ENCODE measurements around the gene PCDH17. TPM values are rescaled to one million over a fixed set of nuclear protein-coding genes. Genes with fewer than 3 reads are reported as not detected.

Gene PCDH17
- total RNA-seq, 1 donor from 2014 or later, result 36.0 TPM

DNA sequence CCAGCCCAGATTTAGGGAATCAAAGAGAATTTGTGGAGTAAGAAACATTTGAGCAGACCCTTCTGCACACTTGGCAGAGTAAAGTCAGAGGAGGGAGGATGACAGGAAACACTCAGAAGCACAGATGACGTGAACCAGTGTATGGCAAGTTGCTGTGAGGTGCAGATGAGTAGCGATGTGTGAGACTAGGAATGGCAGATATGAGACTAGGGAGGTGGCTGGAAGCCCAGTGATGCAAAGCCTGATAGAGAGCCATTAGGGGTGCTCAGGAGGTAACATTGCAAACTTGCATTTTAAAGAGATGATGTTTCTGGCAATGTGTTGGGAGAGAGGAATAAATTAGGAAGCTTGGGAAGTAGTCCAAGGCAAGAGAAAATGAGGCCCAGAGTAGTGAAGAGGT, 44.0 kb downstream of the PCDH17 start:
- Histone ChIP-seq H3K27me3 (no peaks in the 10 kb centered on the region), H3K4me1 (no peaks in the 10 kb centered on the region), H3K36me3 (no peaks in the 10 kb centered on the region), H3K9me3 (no peaks in the 10 kb centered on the region), H3K4me3 (no peak overlapping the region), H3K27ac (no peak overlapping the region)
- TF ChIP-seq, protein P1, sequence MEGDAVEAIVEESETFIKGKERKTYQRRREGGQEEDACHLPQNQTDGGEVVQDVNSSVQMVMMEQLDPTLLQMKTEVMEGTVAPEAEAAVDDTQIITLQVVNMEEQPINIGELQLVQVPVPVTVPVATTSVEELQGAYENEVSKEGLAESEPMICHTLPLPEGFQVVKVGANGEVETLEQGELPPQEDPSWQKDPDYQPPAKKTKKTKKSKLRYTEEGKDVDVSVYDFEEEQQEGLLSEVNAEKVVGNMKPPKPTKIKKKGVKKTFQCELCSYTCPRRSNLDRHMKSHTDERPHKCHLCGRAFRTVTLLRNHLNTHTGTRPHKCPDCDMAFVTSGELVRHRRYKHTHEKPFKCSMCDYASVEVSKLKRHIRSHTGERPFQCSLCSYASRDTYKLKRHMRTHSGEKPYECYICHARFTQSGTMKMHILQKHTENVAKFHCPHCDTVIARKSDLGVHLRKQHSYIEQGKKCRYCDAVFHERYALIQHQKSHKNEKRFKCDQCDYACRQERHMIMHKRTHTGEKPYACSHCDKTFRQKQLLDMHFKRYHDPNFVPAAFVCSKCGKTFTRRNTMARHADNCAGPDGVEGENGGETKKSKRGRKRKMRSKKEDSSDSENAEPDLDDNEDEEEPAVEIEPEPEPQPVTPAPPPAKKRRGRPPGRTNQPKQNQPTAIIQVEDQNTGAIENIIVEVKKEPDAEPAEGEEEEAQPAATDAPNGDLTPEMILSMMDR (IDR thresholded peaks at IDR 0.05), result no peak
- DNase-seq (ENCODE audit: low spot score in 2 of 2), result no peak
- intact Hi-C loops (cut with DNase I), result no loop called here

DNA sequence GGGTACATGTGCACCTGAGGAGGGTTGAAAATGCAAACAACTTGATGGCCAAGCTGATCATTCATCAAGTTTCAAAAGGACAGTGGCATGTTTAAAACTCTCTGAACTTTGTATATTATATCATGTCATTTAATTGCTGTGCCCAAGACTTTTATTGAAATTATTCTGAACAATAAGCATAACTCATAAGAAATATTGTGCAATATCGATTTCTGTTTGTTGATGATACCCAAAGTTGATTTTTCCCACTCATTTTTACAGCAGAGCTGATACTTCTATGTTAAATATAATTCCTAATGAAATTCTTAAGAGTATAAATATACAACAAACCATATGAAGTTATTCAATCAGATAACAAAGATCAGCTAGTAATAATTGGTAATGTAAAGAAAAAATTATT, 49.1 kb downstream of the PCDH17 start:
- no peak overlapping the region for H3K27ac ChIP-seq
- no peaks in the 10 kb centered on the region for H3K27me3 ChIP-seq
- no peaks in the 10 kb centered on the region for H3K4me1 ChIP-seq
- DNase-seq (ENCODE audit: low spot score in 2 of 2), result no peak
- no peaks in the 10 kb centered on the region for H3K36me3 ChIP-seq
- H3K9me3 ChIP-seq, result no peaks in the 10 kb centered on the region
- TF ChIP-seq, protein P1 (IDR thresholded peaks at IDR 0.05), result no peak
- H3K4me3 ChIP-seq, result no peak overlapping the region
- intact Hi-C loops (cut with DNase I), result no loop called here

DNA sequence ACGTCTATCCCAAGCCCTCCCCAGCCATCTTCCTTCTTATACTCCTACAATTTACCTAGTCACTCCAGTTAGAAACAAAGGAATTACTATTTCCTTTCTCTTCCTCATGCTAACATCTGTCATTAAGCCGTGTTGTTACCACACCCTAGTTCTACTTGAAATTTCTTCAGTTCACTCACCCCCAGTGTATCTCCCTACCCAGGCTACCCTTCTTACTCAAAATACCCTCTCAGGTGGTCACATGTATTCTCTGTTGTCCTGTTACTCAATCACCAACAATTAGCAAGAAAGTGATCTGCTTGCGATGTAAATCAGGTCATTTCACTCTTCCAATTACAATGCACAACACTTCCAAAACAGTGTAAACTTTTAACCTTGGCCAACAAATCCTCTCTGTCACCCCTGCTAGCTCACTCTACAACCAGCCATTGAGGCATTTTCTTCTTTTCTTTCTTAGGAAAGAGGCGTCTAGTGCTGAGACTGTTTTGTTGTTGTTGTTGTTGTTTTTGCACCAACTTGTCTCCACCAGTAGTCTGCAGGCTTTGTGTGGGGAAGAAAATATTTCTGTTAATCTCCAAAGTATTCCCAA, 50.7 kb downstream of the PCDH17 start:
- no peak for DNase-seq (ENCODE audit: low spot score in 2 of 2)
- H3K27me3 ChIP-seq, result no peaks in the 10 kb centered on the region
- no peaks in the 10 kb centered on the region for H3K4me1 ChIP-seq
- no peak overlapping the region for H3K27ac ChIP-seq
- no peaks in the 10 kb centered on the region for H3K36me3 ChIP-seq
- H3K9me3 ChIP-seq, result no peaks in the 10 kb centered on the region
- no peak overlapping the region for H3K4me3 ChIP-seq
- TF ChIP-seq, protein P1 (IDR thresholded peaks at IDR 0.05), result no peak
- intact Hi-C loops (cut with DNase I), result no loop called here

DNA sequence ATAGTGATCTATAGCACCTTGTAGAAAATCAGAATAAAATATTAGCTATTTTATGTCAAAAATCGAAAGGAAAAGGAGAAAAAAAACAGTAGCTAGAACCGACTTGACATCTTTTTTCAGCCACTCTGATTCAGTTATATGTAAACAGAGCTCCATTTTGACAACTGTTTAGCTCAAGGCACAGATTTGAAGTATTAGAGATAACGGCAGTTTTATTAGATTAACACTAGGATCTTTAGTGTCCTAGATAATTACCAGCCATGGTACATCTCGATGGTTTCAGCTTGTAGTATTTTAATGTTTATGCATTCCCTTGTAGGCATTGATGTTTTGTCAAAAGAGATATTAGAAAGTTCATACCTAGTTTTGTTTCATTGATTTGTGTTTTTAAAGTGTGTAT, 67.3 kb downstream of the PCDH17 start:
- no peaks in the 10 kb centered on the region for H3K9me3 ChIP-seq
- no peaks in the 10 kb centered on the region for H3K4me1 ChIP-seq
- no peaks in the 10 kb centered on the region for H3K36me3 ChIP-seq
- TF ChIP-seq, protein P1 (IDR thresholded peaks at IDR 0.05), result no peak
- intact Hi-C loops (cut with DNase I), result no loop called here
- no peaks in the 10 kb centered on the region for H3K27me3 ChIP-seq
- no peak overlapping the region for H3K4me3 ChIP-seq
- DNase-seq (ENCODE audit: low spot score in 2 of 2), result no peak
- H3K27ac ChIP-seq, result no peak overlapping the region

DNA sequence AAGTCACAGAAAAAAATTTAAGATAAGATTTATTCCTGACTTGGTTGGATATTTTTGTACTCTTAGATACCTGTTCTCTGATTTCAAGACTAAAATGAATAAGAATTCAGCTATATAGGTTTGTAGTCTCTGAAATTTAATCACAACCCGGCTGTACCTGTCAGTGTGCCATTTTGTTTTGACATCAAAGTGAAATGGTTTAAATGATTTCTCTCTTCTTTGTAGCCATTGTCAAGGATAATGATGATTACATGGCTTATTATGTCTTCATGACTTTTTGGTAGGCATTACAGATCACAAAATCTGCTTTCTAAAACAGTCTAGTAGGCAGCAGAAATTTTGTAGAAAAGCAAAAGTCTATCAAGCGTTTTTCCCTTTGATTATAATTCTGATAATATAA, 72.5 kb downstream of the PCDH17 start:
- H3K27ac ChIP-seq, result no peak overlapping the region
- intact Hi-C loops (cut with DNase I), result no loop called here
- no peaks in the 10 kb centered on the region for H3K27me3 ChIP-seq
- TF ChIP-seq, protein P1 (IDR thresholded peaks at IDR 0.05), result no peak
- H3K36me3 ChIP-seq, result no peaks in the 10 kb centered on the region
- no peaks in the 10 kb centered on the region for H3K9me3 ChIP-seq
- DNase-seq (ENCODE audit: low spot score in 2 of 2), result no peak
- H3K4me3 ChIP-seq, result no peak overlapping the region
- no peaks in the 10 kb centered on the region for H3K4me1 ChIP-seq

DNA sequence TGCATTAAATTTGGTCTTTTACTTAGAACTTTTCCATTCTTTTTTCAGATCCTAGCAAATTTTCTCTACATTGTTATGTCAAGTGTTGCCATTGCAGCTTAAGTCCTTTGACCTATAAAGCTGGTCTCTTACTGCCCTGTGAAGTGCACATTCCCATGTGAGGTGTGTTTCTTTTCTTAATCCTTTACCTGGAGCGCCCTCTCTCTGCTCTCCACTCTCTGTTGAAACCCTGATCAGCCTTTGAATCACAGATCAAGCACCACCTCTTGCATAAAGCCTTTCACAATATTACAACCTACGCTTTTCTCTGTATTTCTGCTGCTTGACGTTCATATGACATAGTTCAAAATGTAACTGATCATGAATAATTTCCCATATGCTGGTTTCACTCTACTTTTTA, 84.8 kb downstream of the PCDH17 start:
- H3K27ac ChIP-seq, result no peak overlapping the region
- DNase-seq (ENCODE audit: low spot score in 2 of 2), result no peak
- H3K9me3 ChIP-seq, result no peaks in the 10 kb centered on the region
- no peaks in the 10 kb centered on the region for H3K27me3 ChIP-seq
- H3K36me3 ChIP-seq, result no peaks in the 10 kb centered on the region
- H3K4me1 ChIP-seq, result no peaks in the 10 kb centered on the region
- intact Hi-C loops (cut with DNase I), result no loop called here
- H3K4me3 ChIP-seq, result no peak overlapping the region
- TF ChIP-seq, protein P1 (IDR thresholded peaks at IDR 0.05), result no peak
